Measurements from ENCODE around the gene MIER1. TPM values are rescaled to one million over a fixed set of nuclear protein-coding genes. Genes with fewer than 3 reads are reported as not detected.

The MIER1 gene
- total RNA-seq, 1 experiment from 2014 or later, result 17.2 TPM

- Histone ChIP-seq H3K4me1 (peaks cover 4% of the 10 kb centered on the region; the same call in 1 of the 2 replicates), H3K27me3 (replicated peaks; ENCODE audit: control insufficient read depth, insufficient read depth, low read length) (no peaks in the 10 kb centered on the region), H3K9me3 (no peaks in the 10 kb centered on the region), H3K4me3 (ENCODE audit: low read depth, low read length) (no peak overlapping the region), H3K36me3 (ENCODE audit: control insufficient read depth, insufficient read depth, low read length) (no peaks in the 10 kb centered on the region)
- Mint-ChIP-seq H3K36me3 (ENCODE audit: insufficient read depth, unreplicated experiment) (no peaks in the 10 kb centered on the region), H3K27ac (ENCODE audit: unreplicated experiment) (no peak overlapping the region), H3K27me3 (ENCODE audit: insufficient read depth, unreplicated experiment) (no peaks in the 10 kb centered on the region), H3K9me3 (ENCODE audit: unreplicated experiment) (no peaks in the 10 kb centered on the region), H3K4me1 (ENCODE audit: low read depth, unreplicated experiment) (no peaks in the 10 kb centered on the region), H3K4me3 (ENCODE audit: unreplicated experiment) (no peak overlapping the region)
- intact Hi-C loops (cut with micrococcal nuclease; ENCODE audit: unreplicated experiment), result loop anchor here (10.0 kb wide), 2 partner anchors 117 to 173 kb away; partner anchors contain the start of gene SLC35D1
- no peak for DNase-seq
- no TSS peak for BruUV-seq (replicated peaks)
- TF ChIP-seq, protein P1, sequence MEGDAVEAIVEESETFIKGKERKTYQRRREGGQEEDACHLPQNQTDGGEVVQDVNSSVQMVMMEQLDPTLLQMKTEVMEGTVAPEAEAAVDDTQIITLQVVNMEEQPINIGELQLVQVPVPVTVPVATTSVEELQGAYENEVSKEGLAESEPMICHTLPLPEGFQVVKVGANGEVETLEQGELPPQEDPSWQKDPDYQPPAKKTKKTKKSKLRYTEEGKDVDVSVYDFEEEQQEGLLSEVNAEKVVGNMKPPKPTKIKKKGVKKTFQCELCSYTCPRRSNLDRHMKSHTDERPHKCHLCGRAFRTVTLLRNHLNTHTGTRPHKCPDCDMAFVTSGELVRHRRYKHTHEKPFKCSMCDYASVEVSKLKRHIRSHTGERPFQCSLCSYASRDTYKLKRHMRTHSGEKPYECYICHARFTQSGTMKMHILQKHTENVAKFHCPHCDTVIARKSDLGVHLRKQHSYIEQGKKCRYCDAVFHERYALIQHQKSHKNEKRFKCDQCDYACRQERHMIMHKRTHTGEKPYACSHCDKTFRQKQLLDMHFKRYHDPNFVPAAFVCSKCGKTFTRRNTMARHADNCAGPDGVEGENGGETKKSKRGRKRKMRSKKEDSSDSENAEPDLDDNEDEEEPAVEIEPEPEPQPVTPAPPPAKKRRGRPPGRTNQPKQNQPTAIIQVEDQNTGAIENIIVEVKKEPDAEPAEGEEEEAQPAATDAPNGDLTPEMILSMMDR (IDR thresholded peaks at IDR 0.05; ENCODE audit: insufficient read depth in 1 of 2, low read depth in 1 of 2, low read length in 1 of 2, severe bottlenecking in 1 of 2, unreplicated experiment in 1 of 2), result no peak
- POLR2A ChIA-PET, result interaction anchor here (0.5 kb wide), 1 partner anchor 62 kb away, joined by 4 read pairs; no protein-coding TSS in a partner anchor
- CTCF ChIA-PET, result no interaction called here
These were observed 12.9 kb downstream of the MIER1 start for GRCh38 chr1:66937529-66938234.

DNA sequence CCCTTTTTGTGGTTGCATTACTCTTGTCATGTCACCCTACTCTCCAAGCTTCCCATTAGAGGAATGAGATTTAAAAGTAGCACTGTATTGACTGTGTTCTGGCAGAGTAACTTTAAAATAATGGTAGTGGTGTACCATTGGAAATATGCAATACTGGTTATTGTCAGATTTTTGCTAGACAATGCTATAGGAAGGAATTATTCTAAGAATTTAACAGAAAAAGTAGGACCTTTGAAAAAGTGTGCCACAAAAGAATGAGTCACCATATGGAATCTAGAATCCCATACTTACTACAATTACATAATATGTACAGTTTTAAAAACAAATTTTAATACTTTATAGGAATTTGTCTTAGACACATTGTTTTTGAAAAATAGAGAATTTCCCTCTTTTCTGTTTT lies 13.8 kb downstream of the MIER1 start:
- H3K36me3 Mint-ChIP-seq (ENCODE audit: insufficient read depth, unreplicated experiment), result no peaks in the 10 kb centered on the region
- intact Hi-C loops (cut with micrococcal nuclease; ENCODE audit: unreplicated experiment), result loop anchor here (10.0 kb wide), 2 partner anchors 116 to 174 kb away; partner anchors contain the start of gene SLC35D1
- POLR2A ChIA-PET, result interaction anchor here (0.5 kb wide), 1 partner anchor 61 kb away, joined by 4 read pairs; no protein-coding TSS in a partner anchor

DNA sequence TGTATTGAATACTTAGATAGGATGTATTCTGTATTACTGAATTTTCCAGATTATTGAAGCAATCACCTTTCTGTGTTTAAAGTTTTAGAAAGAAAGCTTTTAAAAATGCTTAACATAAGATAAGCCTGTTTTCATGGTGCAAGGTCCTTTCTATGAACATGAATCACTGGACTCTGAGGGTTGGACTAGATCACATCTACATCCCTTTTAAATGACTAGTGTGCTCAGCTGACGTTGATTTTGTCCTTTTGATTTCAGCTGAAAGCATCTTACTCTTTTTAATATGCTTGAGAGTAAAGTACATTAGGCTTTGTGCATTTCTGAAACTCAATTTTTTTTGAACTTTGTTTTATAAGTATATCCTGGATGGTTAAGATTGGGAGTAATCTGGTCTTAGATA lies 16.2 kb downstream of the MIER1 start:
- Histone ChIP-seq H3K36me3 (ENCODE audit: control insufficient read depth, insufficient read depth, low read length) (no peaks in the 10 kb centered on the region), H3K4me1 (no peaks in the 10 kb centered on the region), H3K4me3 (ENCODE audit: low read depth, low read length) (no peak overlapping the region), H3K9me3 (no peaks in the 10 kb centered on the region), H3K27me3 (replicated peaks; ENCODE audit: control insufficient read depth, insufficient read depth, low read length) (no peaks in the 10 kb centered on the region)
- CTCF ChIA-PET, result no interaction called here
- Mint-ChIP-seq H3K4me3 (ENCODE audit: unreplicated experiment) (no peak overlapping the region), H3K4me1 (ENCODE audit: low read depth, unreplicated experiment) (no peaks in the 10 kb centered on the region), H3K27me3 (ENCODE audit: insufficient read depth, unreplicated experiment) (no peaks in the 10 kb centered on the region), H3K27ac (ENCODE audit: unreplicated experiment) (no peak overlapping the region), H3K36me3 (ENCODE audit: insufficient read depth, unreplicated experiment) (no peaks in the 10 kb centered on the region), H3K9me3 (ENCODE audit: unreplicated experiment) (no peaks in the 10 kb centered on the region)
- BruUV-seq (replicated peaks), result no TSS peak
- intact Hi-C loops (cut with micrococcal nuclease; ENCODE audit: unreplicated experiment), result no loop called here
- POLR2A ChIA-PET, result no interaction called here
- no peak for DNase-seq
- TF ChIP-seq, protein P1 (IDR thresholded peaks at IDR 0.05; ENCODE audit: insufficient read depth in 1 of 2, low read depth in 1 of 2, low read length in 1 of 2, severe bottlenecking in 1 of 2, unreplicated experiment in 1 of 2), result no peak

More for the DNA sequence above, 13.8 kb downstream of the MIER1 start:
- no peak overlapping the region for H3K4me3 ChIP-seq (ENCODE audit: low read depth, low read length)
- H3K27ac Mint-ChIP-seq (ENCODE audit: unreplicated experiment), result no peak overlapping the region
- CTCF ChIA-PET, result no interaction called here
- no peaks in the 10 kb centered on the region for H3K4me1 Mint-ChIP-seq (ENCODE audit: low read depth, unreplicated experiment)
- no peaks in the 10 kb centered on the region for H3K36me3 ChIP-seq (ENCODE audit: control insufficient read depth, insufficient read depth, low read length)
- H3K9me3 Mint-ChIP-seq (ENCODE audit: unreplicated experiment), result no peaks in the 10 kb centered on the region
- H3K4me3 Mint-ChIP-seq (ENCODE audit: unreplicated experiment), result no peak overlapping the region
- H3K27me3 ChIP-seq (replicated peaks; ENCODE audit: control insufficient read depth, insufficient read depth, low read length), result no peaks in the 10 kb centered on the region
- TF ChIP-seq, protein P1 (IDR thresholded peaks at IDR 0.05; ENCODE audit: insufficient read depth in 1 of 2, low read depth in 1 of 2, low read length in 1 of 2, severe bottlenecking in 1 of 2, unreplicated experiment in 1 of 2), result no peak
- no peaks in the 10 kb centered on the region for H3K4me1 ChIP-seq
- DNase-seq, result no peak
- H3K9me3 ChIP-seq, result no peaks in the 10 kb centered on the region
- H3K27me3 Mint-ChIP-seq (ENCODE audit: insufficient read depth, unreplicated experiment), result no peaks in the 10 kb centered on the region
- no TSS peak for BruUV-seq (replicated peaks)
